Uterus (tissue), 4 donors: ENCODE data around the gene TSC2. TPM values are rescaled to one million over a fixed set of nuclear protein-coding genes. Genes with fewer than 3 reads are reported as not detected.

Experiments used
- DNase-seq, 2 donors: peaks; one replicate each; pipeline ENCODE4 v3.0.0-alpha.2; 2019 to 2020
- H3K27ac ChIP-seq, 2 donors: fragments of 200-600 bp; sonication (generic); 1 replicate in 1 of 2; 2 replicates in 1 of 2; pipeline ENCODE4 v1.5.1; 2016 to 2018
- H3K27me3 ChIP-seq, 2 donors: fragments of 200-600 bp; sonication (generic); one replicate each; pipeline ENCODE4 v1.5.1; 2018 to 2019; ENCODE audit warnings: control low read depth in 1 of 2
- H3K36me3 ChIP-seq, 2 donors: fragments of 200-600 bp; sonication (generic); one replicate each; pipeline ENCODE4 v1.5.1; 2019; ENCODE audit warnings: control low read depth in 1 of 2
- H3K4me1 ChIP-seq, 2 donors: fragments of 200-600 bp; sonication (generic); one replicate each; pipeline ENCODE4 v1.5.1; 2018 to 2019; ENCODE audit warnings: control low read depth in 1 of 2
- H3K4me3 ChIP-seq, 2 donors: fragments of 200-600 bp; sonication (generic); 1 replicate in 1 of 2; 2 replicates in 1 of 2; pipeline ENCODE4 v1.5.1; 2018 to 2019; ENCODE audit warnings: mild to moderate bottlenecking in 1 of 2
- H3K9me3 ChIP-seq, 2 donors: fragments of 200-600 bp; sonication (generic); one replicate each; pipeline ENCODE4 v1.5.1; 2019; ENCODE audit warnings: control low read depth in 1 of 2
- POLR2A ChIP-seq, 2 donors: fragments of 450-650 bp; IDR thresholded peaks; one replicate each; pipeline ENCODE4 v1.6.1; 2016; ENCODE audit warnings: antibody characterized with exemption in 2 of 2, mild to moderate bottlenecking in 1 of 2, moderate library complexity in 1 of 2
- intact Hi-C: fragments of 100-400 bp; cut with DNase I; formaldehyde crosslinking; loops from one replicate; pipeline ENCODE4 v1.15.1; 2023; ENCODE audit warnings: low total_unique reads
- total RNA-seq, 4 donors: library from RNA; depleted of rRNA in 3 of 4; stranded (reverse); fragments of >200 nt in 3 of 4; gene quantifications; one replicate each; pipeline versions ENCODE4 v1.1.0 to v1.2.4, GENCODE V29; 2014 to 2023
- TF ChIP-seq, protein P1 (sequence below), 4 experiments: fragments of 200-600 bp in 2 of 4; fragments of 450-650 bp in 2 of 4; sonication (generic) in 2 of 4; IDR thresholded peaks; one replicate each; pipeline ENCODE4 v1.5.1; 2016 to 2019; ENCODE audit warnings: antibody characterized with exemption in 4 of 4, mild to moderate bottlenecking in 2 of 4, moderate library complexity in 1 of 4
- donor health status: DM: yes; HTN: yes; CAD: no.

TSC2 gene
- total RNA-seq, 4 donors from 2014 or later: 53.8 to 347 (median 131) TPM

DNA sequence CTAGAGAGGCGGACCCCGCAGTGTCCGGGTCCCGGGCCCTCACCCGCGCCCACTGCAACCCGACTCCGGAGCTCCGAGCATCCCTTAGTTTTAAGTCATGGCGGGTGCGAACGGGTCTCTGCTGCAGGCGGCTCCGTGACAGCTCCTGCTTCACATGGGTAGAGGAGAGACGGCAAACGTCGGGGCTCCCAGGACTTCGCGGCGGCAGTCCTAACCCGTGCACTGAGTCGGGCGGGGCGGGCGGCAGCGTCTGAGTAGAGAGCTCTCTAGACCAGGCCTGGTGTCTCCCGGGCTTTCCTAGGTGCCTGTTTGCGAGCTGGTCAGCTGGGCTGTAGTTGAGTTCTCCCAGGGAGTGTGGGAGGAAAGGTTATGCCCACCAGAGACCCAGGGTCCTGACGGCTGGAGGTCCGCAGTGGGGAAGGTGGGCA is 345 bp downstream of the TSC2 start:
- Histone ChIP-seq H3K27ac (peak overlapping the region; percentile 73 to 74), H3K4me3 (peak overlapping the region; percentile 66 to 75), H3K36me3 (no peaks in the 10 kb centered on the region), H3K4me1 (peaks cover 0 to 18% of the 10 kb centered on the region in 2 donors), H3K27me3 (no peaks in the 10 kb centered on the region), H3K9me3 (no peaks in the 10 kb centered on the region)
- intact Hi-C loops: no loop called here
- no peak for TF ChIP-seq POLR2A (IDR thresholded peaks at IDR 0.05)
- TF ChIP-seq, protein P1, sequence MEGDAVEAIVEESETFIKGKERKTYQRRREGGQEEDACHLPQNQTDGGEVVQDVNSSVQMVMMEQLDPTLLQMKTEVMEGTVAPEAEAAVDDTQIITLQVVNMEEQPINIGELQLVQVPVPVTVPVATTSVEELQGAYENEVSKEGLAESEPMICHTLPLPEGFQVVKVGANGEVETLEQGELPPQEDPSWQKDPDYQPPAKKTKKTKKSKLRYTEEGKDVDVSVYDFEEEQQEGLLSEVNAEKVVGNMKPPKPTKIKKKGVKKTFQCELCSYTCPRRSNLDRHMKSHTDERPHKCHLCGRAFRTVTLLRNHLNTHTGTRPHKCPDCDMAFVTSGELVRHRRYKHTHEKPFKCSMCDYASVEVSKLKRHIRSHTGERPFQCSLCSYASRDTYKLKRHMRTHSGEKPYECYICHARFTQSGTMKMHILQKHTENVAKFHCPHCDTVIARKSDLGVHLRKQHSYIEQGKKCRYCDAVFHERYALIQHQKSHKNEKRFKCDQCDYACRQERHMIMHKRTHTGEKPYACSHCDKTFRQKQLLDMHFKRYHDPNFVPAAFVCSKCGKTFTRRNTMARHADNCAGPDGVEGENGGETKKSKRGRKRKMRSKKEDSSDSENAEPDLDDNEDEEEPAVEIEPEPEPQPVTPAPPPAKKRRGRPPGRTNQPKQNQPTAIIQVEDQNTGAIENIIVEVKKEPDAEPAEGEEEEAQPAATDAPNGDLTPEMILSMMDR (IDR thresholded peaks at IDR 0.05): no peak
- DNase-seq: no peak

DNA sequence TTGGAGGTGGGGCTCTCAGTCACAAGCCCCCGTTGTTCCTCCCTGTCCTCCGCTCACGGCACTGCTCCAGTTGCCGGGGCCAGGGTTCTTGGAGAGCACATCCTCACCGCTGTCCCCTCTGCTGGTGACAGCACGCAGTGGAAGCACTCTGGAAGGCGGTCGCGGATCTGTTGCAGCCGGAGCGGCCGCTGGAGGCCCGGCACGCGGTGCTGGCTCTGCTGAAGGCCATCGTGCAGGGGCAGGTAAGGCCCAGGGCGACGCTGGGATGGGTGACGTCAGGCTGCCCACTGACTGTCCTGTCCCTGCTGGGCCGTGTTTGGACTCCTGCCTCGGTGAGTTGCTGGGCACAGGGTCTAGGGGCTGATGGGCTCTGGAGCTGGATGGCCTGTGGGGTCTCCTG is 5.4 kb downstream of the TSC2 start:
- Histone ChIP-seq H3K9me3 (no peaks in the 10 kb centered on the region), H3K27me3 (no peaks in the 10 kb centered on the region), H3K27ac (no peak overlapping the region), H3K4me1 (peaks cover 0 to 5% of the 10 kb centered on the region in 2 donors), H3K4me3 (no peak overlapping the region), H3K36me3 (no peaks in the 10 kb centered on the region)
- intact Hi-C loops: no loop called here
- no peak for TF ChIP-seq POLR2A (IDR thresholded peaks at IDR 0.05)
- TF ChIP-seq, protein P1 (IDR thresholded peaks at IDR 0.05): no peak
- DNase-seq: no peak

GRCh38 chr16:2053897-2054296 is 6.1 kb downstream of the TSC2 start:
- no peaks in the 10 kb centered on the region for H3K9me3 ChIP-seq
- DNase-seq: no peak
- intact Hi-C loops: no loop called here
- TF ChIP-seq POLR2A (IDR thresholded peaks at IDR 0.05): no peak
- TF ChIP-seq, protein P1 (IDR thresholded peaks at IDR 0.05): no peak
- no peaks in the 10 kb centered on the region for H3K4me1 ChIP-seq
- no peaks in the 10 kb centered on the region for H3K27me3 ChIP-seq
- no peaks in the 10 kb centered on the region for H3K36me3 ChIP-seq
- no peak overlapping the region for H3K27ac ChIP-seq
- H3K4me3 ChIP-seq: no peak overlapping the region

DNA sequence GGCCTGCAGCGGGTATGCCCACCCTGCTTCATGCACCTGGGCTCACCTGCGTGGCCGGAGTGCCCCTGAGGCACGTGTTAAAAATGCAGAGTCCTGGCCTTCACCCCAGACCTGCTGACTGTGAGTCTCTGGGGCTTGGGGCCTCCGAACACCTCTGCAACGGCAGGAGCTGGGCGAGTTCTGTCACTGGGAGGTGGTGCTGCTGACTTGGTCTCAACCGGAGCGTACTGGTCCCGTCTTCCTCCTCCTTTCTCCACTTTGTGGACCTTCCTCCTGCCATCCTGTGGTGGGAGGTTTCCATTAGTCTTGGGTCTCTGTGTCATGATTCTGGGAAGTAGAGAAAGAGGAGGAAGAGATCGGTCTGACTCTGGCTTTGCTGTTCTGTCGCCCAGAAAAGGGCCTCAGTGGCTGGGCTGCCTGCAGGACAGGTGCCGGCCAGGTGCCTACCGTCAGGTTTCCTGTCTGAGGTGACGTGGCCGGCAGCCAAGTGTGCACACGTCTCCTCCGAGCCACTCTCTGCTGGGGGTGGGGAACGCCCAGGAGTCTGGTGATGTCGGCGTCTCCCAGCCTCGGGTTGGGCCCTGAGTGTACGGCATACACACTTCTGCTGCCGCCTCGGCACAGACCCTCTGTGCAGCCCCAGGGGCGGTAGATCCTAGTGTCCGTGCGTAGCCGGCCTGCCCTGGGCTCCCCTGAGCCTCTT is 6.9 kb downstream of the TSC2 start:
- no peak overlapping the region for H3K27ac ChIP-seq
- intact Hi-C loops: no loop called here
- no peaks in the 10 kb centered on the region for H3K36me3 ChIP-seq

DNA sequence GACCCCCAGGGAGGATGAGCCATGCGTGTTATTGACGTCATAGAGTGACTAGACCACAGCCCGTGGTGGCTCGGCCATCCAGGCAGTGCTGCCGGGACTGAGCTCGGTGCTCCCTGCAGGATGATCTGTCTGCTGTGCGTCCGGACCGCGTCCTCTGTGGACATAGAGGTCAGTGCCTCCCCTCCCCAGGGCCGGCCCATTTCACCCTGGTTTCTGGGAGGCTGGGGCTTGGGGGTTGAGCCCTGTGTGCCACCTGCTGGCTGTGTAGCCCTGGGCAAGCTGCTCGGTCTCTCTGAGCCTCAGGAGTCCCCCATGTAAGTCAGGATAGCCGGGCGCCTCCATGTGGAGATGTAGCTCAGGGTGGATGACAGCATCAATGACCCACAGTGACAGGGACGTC is 8.3 kb downstream of the TSC2 start:
- no peaks in the 10 kb centered on the region for H3K9me3 ChIP-seq
- DNase-seq: no peak
- H3K27ac ChIP-seq: no peak overlapping the region
- H3K27me3 ChIP-seq: no peaks in the 10 kb centered on the region
- TF ChIP-seq, protein P1 (IDR thresholded peaks at IDR 0.05): peak in 2 of 4 experiments; percentile 24 to 28
- no peak for TF ChIP-seq POLR2A (IDR thresholded peaks at IDR 0.05)
- no peaks in the 10 kb centered on the region for H3K36me3 ChIP-seq
- intact Hi-C loops: no loop called here
- H3K4me3 ChIP-seq: no peak overlapping the region
- no peaks in the 10 kb centered on the region for H3K4me1 ChIP-seq

More for the DNA sequence above, 6.9 kb downstream of the TSC2 start:
- Histone ChIP-seq H3K27me3 (no peaks in the 10 kb centered on the region), H3K4me3 (no peak overlapping the region), H3K4me1 (no peaks in the 10 kb centered on the region), H3K9me3 (no peaks in the 10 kb centered on the region)
- TF ChIP-seq, protein P1 (IDR thresholded peaks at IDR 0.05): no peak
- no peak for DNase-seq
